GM21528 (cell line): Measurements from ENCODE around the gene ATP9A.

Source experiments
- ATAC-seq: cut with Tn5 transposase; IDR thresholded peaks from one replicate; pipeline ENCODE4 v1.9.1; 2021; ENCODE audit warnings: mild to moderate bottlenecking, moderate library complexity; ENCODE audit not compliant: unreplicated experiment, low FRiP score

ATP9A gene

GRCh38 chr20:51562332-51563173, 205.6 kb downstream of the ATP9A start:
- no peak for ATAC-seq

GRCh38 chr20:51562027-51562331, 206.2 kb downstream of the ATP9A start:
- ATAC-seq, result no peak

- ATAC-seq, result no peak
Observed at GRCh38 chr20:51560550-51561307, 207.5 kb downstream of the ATP9A start.

GRCh38 chr20:51560042-51560441, 208.1 kb downstream of the ATP9A start:
- ATAC-seq, result no peak

GRCh38 chr20:51554538-51555165, 213.5 kb downstream of the ATP9A start:
- ATAC-seq, result no peak

- ATAC-seq, result no peak
Observed at GRCh38 chr20:51553897-51554486, 214.2 kb downstream of the ATP9A start.

- ATAC-seq, result no peak
Observed at GRCh38 chr20:51551186-51551585, 217.0 kb downstream of the ATP9A start.

GRCh38 chr20:51549474-51549873, 218.7 kb downstream of the ATP9A start:
- ATAC-seq, result no peak

GRCh38 chr20:51547951-51548350, 220.2 kb downstream of the ATP9A start:
- no peak for ATAC-seq
